ENCODE data around the gene RRP12.

The RRP12 gene

DNA sequence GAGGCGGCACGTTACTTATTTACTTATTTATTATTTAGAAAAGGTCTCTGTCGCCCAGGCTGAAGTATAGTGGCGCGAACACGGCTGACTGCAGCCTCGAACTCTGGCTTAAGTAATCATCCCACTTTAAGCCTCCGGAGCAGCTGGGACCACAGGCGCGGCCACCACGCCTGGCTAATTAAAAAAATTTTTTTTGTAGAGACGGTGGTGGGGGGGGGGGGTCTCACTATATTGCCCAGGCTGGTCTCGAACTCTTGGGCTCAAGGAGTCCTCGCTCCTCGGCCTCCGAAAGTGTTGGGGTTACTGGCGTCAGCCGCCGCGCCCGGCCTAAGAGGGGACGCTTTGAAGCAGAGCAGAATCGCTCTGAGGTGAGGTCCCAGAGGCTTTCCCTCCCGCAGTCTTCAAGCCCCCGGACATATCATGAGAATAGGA lies 65.9 kb downstream of the RRP12 start:
- Histone ChIP-seq H3K27ac (ENCODE audit: low read depth, low read length) (peak overlapping the region; percentile 100; the same call in 1 of the 2 replicates), H3K9me3 (ENCODE audit: control insufficient read depth, insufficient read depth, low read depth, low read length) (no peaks in the 10 kb centered on the region), H3K4me3 (ENCODE audit: low read depth, low read length) (peak overlapping the region; percentile 74), H3K4me1 (ENCODE audit: control insufficient read depth, insufficient read depth, low read length) (peaks cover 39% of the 10 kb centered on the region), H3K36me3 (ENCODE audit: control insufficient read depth, insufficient read depth, low read length) (peaks cover 11% of the 10 kb centered on the region), H3K27me3 (ENCODE audit: control insufficient read depth, insufficient read depth, low read length) (no peaks in the 10 kb centered on the region), H3K9ac (ENCODE audit: low read length) (peak overlapping the region; percentile 100)

DNA sequence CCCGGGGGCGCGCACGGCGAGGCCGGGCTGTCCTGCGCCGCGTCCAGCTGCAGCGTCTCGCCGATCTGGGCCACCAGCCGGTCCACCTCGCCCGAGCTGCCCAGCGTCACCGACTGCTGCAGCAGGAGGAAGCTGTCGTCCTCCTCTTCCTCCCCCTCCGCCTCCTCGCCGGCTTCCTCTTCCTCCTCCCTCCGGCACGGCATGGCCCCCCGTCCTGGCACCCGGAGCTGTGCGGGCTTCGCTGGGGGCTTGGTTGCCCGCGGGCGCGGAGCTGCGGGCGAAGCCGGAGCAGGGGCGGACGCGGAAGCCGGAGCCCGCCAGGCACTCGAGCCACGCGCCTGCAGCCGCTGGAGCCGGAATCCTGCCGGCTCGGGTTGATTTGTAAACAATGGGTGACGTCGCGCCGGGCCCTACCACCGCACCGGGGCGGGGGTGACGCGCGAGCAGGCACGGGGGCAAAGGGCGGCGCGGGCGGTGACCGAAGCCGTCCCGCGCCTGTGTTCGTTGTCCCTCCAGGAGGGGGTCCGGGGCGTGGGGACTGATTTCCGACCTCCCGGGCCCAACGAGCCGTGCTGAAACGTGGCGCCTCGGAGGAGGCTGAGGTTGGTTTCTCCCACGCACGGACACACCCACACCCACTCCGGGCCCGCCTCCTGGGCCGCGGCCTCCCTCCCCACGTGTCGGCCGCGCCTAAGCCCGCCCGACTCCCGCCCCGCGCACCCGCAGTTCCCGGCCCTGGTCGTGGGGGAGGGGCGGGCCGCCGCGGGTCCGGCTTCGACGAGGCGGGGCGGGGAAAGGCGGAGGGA lies 66.6 kb downstream of the RRP12 start, which contains the start of gene FRAT2:
Gene FRAT2, minus strand, starts transcription at position 360 of the 806 bp plus-strand sequence. Its CDS starts 157 bp downstream, at position 203.
- peak within 1 kb of the TSS; percentile 100 for H3K27ac ChIP-seq (ENCODE audit: low read depth, low read length)
- H3K4me3 ChIP-seq (ENCODE audit: low read depth, low read length), result peak within 1 kb of the TSS; percentile 74
- peak within 1 kb of the TSS; percentile 100 for H3K9ac ChIP-seq (ENCODE audit: low read length)
- H3K4me1 ChIP-seq (ENCODE audit: control insufficient read depth, insufficient read depth, low read length), result peaks cover 43% of the 10 kb centered on the region
- H3K9me3 ChIP-seq (ENCODE audit: control insufficient read depth, insufficient read depth, low read depth, low read length), result no peaks in the 10 kb centered on the region
- no peaks in the 10 kb centered on the region for H3K27me3 ChIP-seq (ENCODE audit: control insufficient read depth, insufficient read depth, low read length)
- peaks cover 16% of the 10 kb centered on the region for H3K36me3 ChIP-seq (ENCODE audit: control insufficient read depth, insufficient read depth, low read length)

DNA sequence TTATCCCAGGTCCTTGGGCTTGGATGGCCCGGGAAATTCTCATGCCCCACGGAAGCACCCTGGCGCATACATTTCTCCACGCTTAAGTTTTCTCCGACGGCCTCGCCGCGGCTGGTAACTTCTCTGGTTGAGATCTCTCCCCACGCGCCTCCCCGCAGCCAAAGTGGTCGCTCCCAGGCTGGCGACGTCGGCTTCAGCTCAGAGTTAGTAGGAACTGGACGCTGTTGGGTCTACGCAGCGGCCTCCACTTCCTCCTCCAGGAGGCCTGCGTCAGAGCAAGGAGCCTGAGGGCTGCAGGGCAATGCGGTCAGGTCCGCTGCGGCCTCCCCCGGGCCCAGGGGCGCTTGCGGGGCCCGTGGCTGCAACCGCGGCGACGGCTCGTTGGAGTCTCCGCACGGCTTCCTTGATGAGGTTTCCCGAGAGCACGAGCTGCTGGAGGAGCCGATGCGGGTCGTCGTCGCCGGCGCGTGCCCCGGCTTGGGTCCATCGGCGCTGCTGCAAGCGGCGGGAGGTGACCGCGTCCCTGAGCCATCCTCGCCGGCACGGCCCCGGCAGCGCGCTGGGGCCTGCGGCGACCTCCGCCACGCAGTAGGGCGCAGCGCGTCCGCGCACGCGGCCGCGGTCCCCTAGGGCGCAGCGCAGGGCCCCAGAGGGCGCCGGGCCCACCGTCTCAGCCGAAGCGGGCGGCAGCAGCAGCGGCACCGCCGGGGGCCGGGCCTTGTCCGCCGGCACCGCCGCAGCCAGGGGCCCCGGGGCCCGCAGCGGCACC lies 67.4 kb downstream of the RRP12 start:
- Histone ChIP-seq H3K27ac (ENCODE audit: low read depth, low read length) (peak overlapping the region; percentile 48), H3K9me3 (ENCODE audit: control insufficient read depth, insufficient read depth, low read depth, low read length) (no peaks in the 10 kb centered on the region), H3K9ac (ENCODE audit: low read length) (peak overlapping the region; percentile 100), H3K27me3 (ENCODE audit: control insufficient read depth, insufficient read depth, low read length) (no peaks in the 10 kb centered on the region), H3K4me3 (ENCODE audit: low read depth, low read length) (peak overlapping the region; percentile 74), H3K36me3 (ENCODE audit: control insufficient read depth, insufficient read depth, low read length) (peaks cover 24% of the 10 kb centered on the region), H3K4me1 (ENCODE audit: control insufficient read depth, insufficient read depth, low read length) (peaks cover 46% of the 10 kb centered on the region)

DNA sequence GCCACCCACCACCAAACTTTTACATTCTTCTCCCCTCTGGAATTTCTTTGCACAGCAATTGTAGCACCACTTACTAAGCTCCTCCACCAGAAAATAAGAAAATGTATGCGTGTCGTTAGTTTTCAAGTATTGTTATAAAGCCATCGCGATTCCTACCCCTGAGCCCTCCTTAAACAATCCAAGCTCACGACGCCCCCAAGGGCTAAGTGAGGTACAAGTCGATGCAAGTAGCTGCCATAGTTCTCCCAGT lies 67.9 kb downstream of the RRP12 start:
- peaks cover 28% of the 10 kb centered on the region for H3K36me3 ChIP-seq (ENCODE audit: control insufficient read depth, insufficient read depth, low read length)

DNA sequence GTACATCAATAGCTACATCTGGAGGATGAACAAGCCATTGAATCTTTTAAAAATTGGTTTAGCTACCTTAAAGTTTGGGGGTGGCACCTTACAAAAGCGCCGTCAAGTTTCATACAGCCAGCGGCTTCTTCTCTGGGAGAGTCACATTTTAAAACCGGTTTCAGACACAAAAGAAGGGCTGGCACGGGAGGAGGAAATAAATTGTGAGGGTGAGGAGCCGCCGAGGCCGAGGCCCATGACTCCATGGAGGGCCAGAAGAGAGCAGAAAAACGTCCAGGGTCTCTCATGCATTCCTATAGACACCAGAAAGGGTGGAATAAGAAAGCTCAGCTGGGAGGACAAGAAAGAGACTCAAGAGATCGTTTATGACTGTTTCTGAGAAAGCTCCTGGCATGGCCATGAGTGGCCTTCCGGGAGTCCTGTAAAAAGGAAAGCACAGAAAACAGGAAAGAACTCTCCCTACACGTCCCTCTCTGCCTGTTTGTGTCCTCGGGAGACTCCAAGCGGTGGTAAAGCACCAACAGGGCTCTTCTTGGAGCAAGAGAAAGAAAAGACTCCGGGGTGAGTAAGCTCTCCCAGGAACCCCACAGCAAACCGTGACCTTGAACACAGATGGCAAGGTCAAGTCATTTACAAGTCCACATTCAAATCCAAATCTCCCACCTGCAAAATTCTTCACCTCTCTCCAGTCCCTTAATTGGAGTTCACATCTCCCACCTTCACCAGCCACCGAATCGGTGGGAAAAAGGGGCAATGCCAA lies 68.4 kb downstream of the RRP12 start:
- peaks cover 46% of the 10 kb centered on the region for H3K4me1 ChIP-seq (ENCODE audit: control insufficient read depth, insufficient read depth, low read length)
- peaks cover 28% of the 10 kb centered on the region for H3K36me3 ChIP-seq (ENCODE audit: control insufficient read depth, insufficient read depth, low read length)
- no peaks in the 10 kb centered on the region for H3K27me3 ChIP-seq (ENCODE audit: control insufficient read depth, insufficient read depth, low read length)
- peak overlapping the region; percentile 48 for H3K27ac ChIP-seq (ENCODE audit: low read depth, low read length)
- H3K9ac ChIP-seq (ENCODE audit: low read length), result peak overlapping the region; percentile 100
- no peaks in the 10 kb centered on the region for H3K9me3 ChIP-seq (ENCODE audit: control insufficient read depth, insufficient read depth, low read depth, low read length)
- H3K4me3 ChIP-seq (ENCODE audit: low read depth, low read length), result peak overlapping the region; percentile 74

More for the DNA sequence above, 67.9 kb downstream of the RRP12 start:
- peak overlapping the region; percentile 100 for H3K9ac ChIP-seq (ENCODE audit: low read length)
- H3K27me3 ChIP-seq (ENCODE audit: control insufficient read depth, insufficient read depth, low read length), result no peaks in the 10 kb centered on the region
- H3K4me3 ChIP-seq (ENCODE audit: low read depth, low read length), result peak overlapping the region; percentile 74
- peaks cover 47% of the 10 kb centered on the region for H3K4me1 ChIP-seq (ENCODE audit: control insufficient read depth, insufficient read depth, low read length)
- no peaks in the 10 kb centered on the region for H3K9me3 ChIP-seq (ENCODE audit: control insufficient read depth, insufficient read depth, low read depth, low read length)
- peak overlapping the region; percentile 48 for H3K27ac ChIP-seq (ENCODE audit: low read depth, low read length)

DNA sequence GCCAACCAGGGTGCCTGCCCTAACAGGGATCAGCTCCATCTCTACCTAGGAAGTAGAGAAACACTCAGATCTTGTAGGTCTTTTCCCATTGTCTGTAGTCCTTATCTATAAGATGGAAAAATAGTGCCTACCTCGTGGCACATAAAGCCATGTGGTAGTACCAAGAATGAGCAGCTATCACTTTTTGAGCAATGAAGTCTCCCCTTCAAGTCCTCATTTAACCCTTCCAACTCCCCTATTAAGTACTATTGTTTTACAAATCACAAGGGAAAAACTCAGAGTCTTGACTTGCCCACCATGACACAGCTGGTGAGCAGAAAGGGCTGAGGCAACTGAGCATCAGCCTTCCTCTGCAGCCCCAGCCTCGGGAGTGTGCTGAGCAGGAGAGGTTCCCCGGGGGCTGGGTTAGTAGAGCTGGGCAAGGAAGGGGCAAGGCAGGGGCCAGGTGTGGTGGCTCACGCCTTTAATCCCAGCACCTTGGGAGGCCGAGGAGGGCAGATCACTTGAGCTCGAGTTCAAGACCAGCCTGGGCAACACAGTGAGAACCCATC lies 69.9 kb downstream of the RRP12 start:
- Histone ChIP-seq H3K36me3 (ENCODE audit: control insufficient read depth, insufficient read depth, low read length) (peaks cover 28% of the 10 kb centered on the region), H3K4me1 (ENCODE audit: control insufficient read depth, insufficient read depth, low read length) (peaks cover 36% of the 10 kb centered on the region), H3K4me3 (ENCODE audit: low read depth, low read length) (peak overlapping the region; percentile 74), H3K27me3 (ENCODE audit: control insufficient read depth, insufficient read depth, low read length) (no peaks in the 10 kb centered on the region), H3K27ac (ENCODE audit: low read depth, low read length) (no peak overlapping the region), H3K9me3 (ENCODE audit: control insufficient read depth, insufficient read depth, low read depth, low read length) (no peaks in the 10 kb centered on the region), H3K9ac (ENCODE audit: low read length) (peak overlapping the region; percentile 100)

DNA sequence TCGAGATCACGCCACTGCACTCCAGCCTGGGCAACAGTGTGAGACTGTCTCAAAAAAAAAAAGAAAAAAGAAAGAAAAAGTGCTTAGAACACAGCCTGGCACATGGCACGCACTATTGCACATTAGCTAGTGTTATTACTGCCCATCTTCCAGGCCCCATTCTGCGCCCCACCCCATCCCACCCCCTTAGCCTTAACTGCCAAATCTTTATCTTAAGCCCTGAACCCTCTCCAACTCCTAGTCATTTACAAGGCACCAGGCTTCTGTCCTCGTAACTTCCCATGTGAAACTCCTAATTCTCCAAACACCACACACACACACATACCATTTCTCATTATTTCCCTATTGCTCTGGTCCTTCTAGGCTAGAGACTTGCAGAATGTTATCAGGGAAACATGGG lies 71.4 kb downstream of the RRP12 start:
- Histone ChIP-seq H3K9ac (ENCODE audit: low read length) (no peak overlapping the region), H3K9me3 (ENCODE audit: control insufficient read depth, insufficient read depth, low read depth, low read length) (no peaks in the 10 kb centered on the region), H3K27me3 (ENCODE audit: control insufficient read depth, insufficient read depth, low read length) (no peaks in the 10 kb centered on the region), H3K4me3 (ENCODE audit: low read depth, low read length) (0 out of 2 replicates have a peak overlapping the region, but pooled peaks have one; percentile 7), H3K27ac (ENCODE audit: low read depth, low read length) (no peak overlapping the region), H3K4me1 (ENCODE audit: control insufficient read depth, insufficient read depth, low read length) (peaks cover 32% of the 10 kb centered on the region), H3K36me3 (ENCODE audit: control insufficient read depth, insufficient read depth, low read length) (peaks cover 28% of the 10 kb centered on the region)

DNA sequence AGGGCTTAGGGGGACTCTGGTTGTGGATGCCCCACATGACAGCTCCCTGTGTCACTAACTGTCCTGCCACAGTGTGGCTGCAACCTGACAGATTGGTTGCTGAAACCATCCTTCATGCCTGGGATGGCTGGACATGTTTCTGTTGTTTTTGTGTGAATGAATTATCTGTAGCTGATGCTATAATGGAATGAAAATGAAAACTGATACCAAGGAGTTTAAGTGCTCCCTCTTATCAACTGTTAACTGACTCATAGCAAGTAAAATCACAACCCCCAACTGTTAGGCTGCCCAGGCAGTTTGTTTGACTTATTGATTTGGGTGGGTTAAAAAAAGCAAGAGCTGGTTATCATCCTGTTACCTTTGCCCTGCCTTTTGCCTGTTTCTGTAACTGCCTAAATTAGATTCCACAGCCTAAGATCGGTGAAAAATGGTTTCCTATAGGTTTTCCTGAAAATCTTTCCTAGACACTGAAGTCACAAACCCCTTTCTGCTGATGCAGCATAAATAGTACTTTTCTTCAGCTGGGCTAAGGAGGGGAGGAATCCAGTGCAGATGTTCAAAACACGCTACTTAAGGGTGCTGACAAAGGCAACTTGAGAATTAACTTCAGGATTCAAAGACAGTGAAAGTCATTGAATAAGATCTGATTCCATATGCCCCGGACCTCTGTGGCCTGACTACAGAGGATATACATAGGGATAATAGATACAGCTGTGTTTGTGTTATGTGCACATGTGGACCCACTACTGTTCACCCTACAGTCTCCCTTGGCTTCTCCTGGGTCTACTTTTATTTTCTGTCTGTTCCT lies 72.3 kb downstream of the RRP12 start:
- H3K27ac ChIP-seq (ENCODE audit: low read depth, low read length), result no peak overlapping the region
- H3K9ac ChIP-seq (ENCODE audit: low read length), result no peak overlapping the region

DNA sequence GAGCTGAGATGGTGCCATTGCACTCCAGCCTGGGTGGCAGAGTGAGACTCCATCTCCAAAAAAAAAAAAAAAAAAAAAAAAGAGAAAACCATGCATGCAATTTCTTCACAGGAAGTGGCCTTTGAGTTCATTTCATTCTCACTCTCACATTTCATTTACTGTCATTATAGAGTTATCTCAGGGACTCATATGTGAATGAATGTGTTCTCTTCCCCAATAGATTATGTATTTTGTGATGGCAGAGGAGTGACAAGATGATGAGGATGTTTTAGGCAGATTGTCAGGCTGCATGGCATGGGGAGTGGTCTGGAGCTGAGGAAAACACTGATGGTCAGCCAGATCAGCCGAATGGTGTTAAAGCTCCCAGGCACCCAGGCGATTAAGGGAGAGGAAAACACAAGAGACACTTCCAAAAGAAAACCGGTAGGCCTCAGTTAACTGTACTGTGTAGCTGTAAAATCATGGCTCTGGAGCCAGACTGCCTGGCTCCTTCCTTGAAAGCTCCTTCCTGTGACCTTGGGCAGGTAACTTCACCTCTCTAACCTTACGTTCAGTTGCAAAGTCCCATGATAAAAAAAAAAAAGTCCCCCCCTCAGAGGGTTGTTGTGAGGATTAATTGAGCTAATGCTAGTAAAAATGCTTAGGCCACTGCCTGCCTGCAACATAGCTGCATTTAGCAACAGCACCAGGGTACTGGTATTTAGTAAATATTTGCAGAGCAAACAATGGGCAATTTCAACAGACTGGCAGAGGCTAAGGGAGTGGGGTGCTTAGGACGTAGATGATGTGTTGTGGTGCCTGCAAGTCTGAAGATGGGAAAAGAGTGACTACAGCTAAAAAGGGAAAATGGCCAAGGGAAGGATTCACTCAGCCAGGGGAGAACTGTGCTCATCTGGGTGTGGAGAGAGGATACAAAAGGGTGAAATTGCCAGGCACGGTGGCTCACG lies 73.5 kb downstream of the RRP12 start:
- H3K27ac ChIP-seq (ENCODE audit: low read depth, low read length), result no peak overlapping the region
- no peak overlapping the region for H3K4me3 ChIP-seq (ENCODE audit: low read depth, low read length)
- H3K4me1 ChIP-seq (ENCODE audit: control insufficient read depth, insufficient read depth, low read length), result peaks cover 32% of the 10 kb centered on the region
- H3K27me3 ChIP-seq (ENCODE audit: control insufficient read depth, insufficient read depth, low read length), result no peaks in the 10 kb centered on the region
- no peak overlapping the region for H3K9ac ChIP-seq (ENCODE audit: low read length)
- no peaks in the 10 kb centered on the region for H3K9me3 ChIP-seq (ENCODE audit: control insufficient read depth, insufficient read depth, low read depth, low read length)
- H3K36me3 ChIP-seq (ENCODE audit: control insufficient read depth, insufficient read depth, low read length), result peaks cover 28% of the 10 kb centered on the region

More for the DNA sequence above, 72.3 kb downstream of the RRP12 start:
- no peaks in the 10 kb centered on the region for H3K9me3 ChIP-seq (ENCODE audit: control insufficient read depth, insufficient read depth, low read depth, low read length)
- H3K4me1 ChIP-seq (ENCODE audit: control insufficient read depth, insufficient read depth, low read length), result peaks cover 32% of the 10 kb centered on the region
- H3K4me3 ChIP-seq (ENCODE audit: low read depth, low read length), result no peak overlapping the region
- H3K27me3 ChIP-seq (ENCODE audit: control insufficient read depth, insufficient read depth, low read length), result no peaks in the 10 kb centered on the region
- H3K36me3 ChIP-seq (ENCODE audit: control insufficient read depth, insufficient read depth, low read length), result peaks cover 28% of the 10 kb centered on the region

All from HUES6 (cell line).